ENCODE measurements around the gene GRIN1.

The GRIN1 gene

GRCh38 chr9:137103206-137103999 is 35.6 kb upstream of the GRIN1 start:
- Histone ChIP-seq H2BK15ac (ENCODE audit: low read length) (no peak overlapping the region), H2AFZ (ENCODE audit: low read length) (no peak overlapping the region), H3K14ac (ENCODE audit: low read length) (peak overlapping the region; percentile 71), H4K91ac (ENCODE audit: low read depth, low read length, poor library complexity) (no peak overlapping the region), H2AK5ac (ENCODE audit: low read depth, low read length) (no peak overlapping the region), H3K23ac (ENCODE audit: low read depth, low read length, poor library complexity) (peak overlapping the region; percentile 37), H3K9me3 (replicated peaks in 1 of 2; ENCODE audit: control insufficient read depth in 2 of 2, insufficient read depth in 1 of 2, low read depth in 1 of 2, low read length in 2 of 2) (peaks cover 23 to 29% of the 10 kb centered on the region in 2 donors), H3K27me3 (ENCODE audit: control insufficient read depth in 3 of 3, insufficient read depth in 3 of 3, low read depth in 1 of 3, low read length in 3 of 3) (no peaks in the 10 kb centered on the region), H3K4me3 (ENCODE audit: low read length in 2 of 2) (peak overlapping the region in 1 of 2 donors; percentile 37), H3K4ac (ENCODE audit: low read length) (peak overlapping the region; percentile 23), H3K18ac (ENCODE audit: low read length) (no peak overlapping the region), H2BK5ac (ENCODE audit: low read length) (no peak overlapping the region), H2BK12ac (ENCODE audit: low read length) (no peak overlapping the region), H3K79me1 (ENCODE audit: low read depth, low read length) (peaks cover 5% of the 10 kb centered on the region), H3K36me3 (replicated peaks in 1 of 2; ENCODE audit: control insufficient read depth in 2 of 2, insufficient read depth in 2 of 2, low read length in 2 of 2) (peaks cover 62 to 92% of the 10 kb centered on the region in 2 donors), H3K4me2 (ENCODE audit: insufficient read depth, low read length, poor library complexity, severe bottlenecking) (no peak overlapping the region), H3K27ac (replicated peaks; ENCODE audit: low read length) (no peak overlapping the region), H4K8ac (ENCODE audit: low read depth, low read length) (no peak overlapping the region), H3K4me1 (ENCODE audit: control insufficient read depth in 2 of 2, insufficient read depth in 1 of 2, low read depth in 1 of 2, low read length in 2 of 2) (no peaks in the 10 kb centered on the region), H2BK120ac (ENCODE audit: low read depth, low read length) (no peak overlapping the region), H3K9ac (ENCODE audit: low read depth, low read length, poor library complexity) (peak overlapping the region; percentile 81)
- DNase-seq (ENCODE audit: low spot score), result no peak
- WGBS, 2 donors (ENCODE audit: extremely low coverage in 2 of 2, insufficient read length in 2 of 2, insufficient replicate concordance in 1 of 2), result no CpG with 5 or more reads among the region's 37 CpGs

- no peaks in the 10 kb centered on the region for H3K4me1 ChIP-seq (ENCODE audit: control insufficient read depth in 2 of 2, insufficient read depth in 1 of 2, low read depth in 1 of 2, low read length in 2 of 2)
- no peak overlapping the region for H3K4me2 ChIP-seq (ENCODE audit: insufficient read depth, low read length, poor library complexity, severe bottlenecking)
- H2AFZ ChIP-seq (ENCODE audit: low read length), result no peak overlapping the region
- peaks cover 61 to 83% of the 10 kb centered on the region in 2 donors for H3K36me3 ChIP-seq (replicated peaks in 1 of 2; ENCODE audit: control insufficient read depth in 2 of 2, insufficient read depth in 2 of 2, low read length in 2 of 2)
- peak overlapping the region; percentile 60 for H3K9ac ChIP-seq (ENCODE audit: low read depth, low read length, poor library complexity)
- no CpG with 5 or more reads among the region's 31 CpGs for WGBS, 2 donors (ENCODE audit: extremely low coverage in 2 of 2, insufficient read length in 2 of 2, insufficient replicate concordance in 1 of 2)
- no peak overlapping the region for H2AK5ac ChIP-seq (ENCODE audit: low read depth, low read length)
- no peak overlapping the region for H2BK15ac ChIP-seq (ENCODE audit: low read length)
- H2BK12ac ChIP-seq (ENCODE audit: low read length), result no peak overlapping the region
- peaks cover 19 to 29% of the 10 kb centered on the region in 2 donors for H3K9me3 ChIP-seq (replicated peaks in 1 of 2; ENCODE audit: control insufficient read depth in 2 of 2, insufficient read depth in 1 of 2, low read depth in 1 of 2, low read length in 2 of 2)
- no peak overlapping the region for H3K27ac ChIP-seq (replicated peaks; ENCODE audit: low read length)
- H4K8ac ChIP-seq (ENCODE audit: low read depth, low read length), result no peak overlapping the region
- no peaks in the 10 kb centered on the region for H3K27me3 ChIP-seq (ENCODE audit: control insufficient read depth in 3 of 3, insufficient read depth in 3 of 3, low read depth in 1 of 3, low read length in 3 of 3)
- peak overlapping the region; percentile 31 for H3K23ac ChIP-seq (ENCODE audit: low read depth, low read length, poor library complexity)
- H2BK5ac ChIP-seq (ENCODE audit: low read length), result no peak overlapping the region
- H3K79me1 ChIP-seq (ENCODE audit: low read depth, low read length), result peaks cover 5% of the 10 kb centered on the region
- DNase-seq (ENCODE audit: low spot score), result no peak
- H3K18ac ChIP-seq (ENCODE audit: low read length), result no peak overlapping the region
- H4K91ac ChIP-seq (ENCODE audit: low read depth, low read length, poor library complexity), result no peak overlapping the region
- no peak overlapping the region for H3K4ac ChIP-seq (ENCODE audit: low read length)
- no peak overlapping the region for H3K14ac ChIP-seq (ENCODE audit: low read length)
- no peak overlapping the region for H2BK120ac ChIP-seq (ENCODE audit: low read depth, low read length)
- peak overlapping the region in 1 of 2 donors; percentile 56 for H3K4me3 ChIP-seq (ENCODE audit: low read length in 2 of 2)
Observed at GRCh38 chr9:137105814-137106661, 32.9 kb upstream of the GRIN1 start.

GRCh38 chr9:137106662-137107250 is 32.2 kb upstream of the GRIN1 start:
- Histone ChIP-seq H3K27me3 (ENCODE audit: control insufficient read depth in 3 of 3, insufficient read depth in 3 of 3, low read depth in 1 of 3, low read length in 3 of 3) (no peaks in the 10 kb centered on the region), H3K4ac (ENCODE audit: low read length) (no peak overlapping the region), H3K36me3 (replicated peaks in 1 of 2; ENCODE audit: control insufficient read depth in 2 of 2, insufficient read depth in 2 of 2, low read length in 2 of 2) (peaks cover 53 to 75% of the 10 kb centered on the region in 2 donors), H2BK15ac (ENCODE audit: low read length) (no peak overlapping the region), H3K18ac (ENCODE audit: low read length) (no peak overlapping the region), H2BK5ac (ENCODE audit: low read length) (no peak overlapping the region), H3K79me1 (ENCODE audit: low read depth, low read length) (peaks cover 5% of the 10 kb centered on the region), H3K9me3 (replicated peaks in 1 of 2; ENCODE audit: control insufficient read depth in 2 of 2, insufficient read depth in 1 of 2, low read depth in 1 of 2, low read length in 2 of 2) (peaks cover 15 to 22% of the 10 kb centered on the region in 2 donors), H3K9ac (ENCODE audit: low read depth, low read length, poor library complexity) (peak overlapping the region; percentile 60), H2AFZ (ENCODE audit: low read length) (no peak overlapping the region), H2BK120ac (ENCODE audit: low read depth, low read length) (no peak overlapping the region), H3K27ac (replicated peaks; ENCODE audit: low read length) (no peak overlapping the region), H4K91ac (ENCODE audit: low read depth, low read length, poor library complexity) (no peak overlapping the region), H2BK12ac (ENCODE audit: low read length) (peak overlapping the region; percentile 73), H3K14ac (ENCODE audit: low read length) (no peak overlapping the region), H2AK5ac (ENCODE audit: low read depth, low read length) (no peak overlapping the region), H4K8ac (ENCODE audit: low read depth, low read length) (no peak overlapping the region), H3K4me3 (ENCODE audit: low read length in 2 of 2) (no peak overlapping the region), H3K4me2 (ENCODE audit: insufficient read depth, low read length, poor library complexity, severe bottlenecking) (no peak overlapping the region), H3K23ac (ENCODE audit: low read depth, low read length, poor library complexity) (no peak overlapping the region), H3K4me1 (ENCODE audit: control insufficient read depth in 2 of 2, insufficient read depth in 1 of 2, low read depth in 1 of 2, low read length in 2 of 2) (peaks cover 0 to under 1% of the 10 kb centered on the region in 2 donors)
- DNase-seq (ENCODE audit: low spot score), result no peak
- WGBS, 2 donors (ENCODE audit: extremely low coverage in 2 of 2, insufficient read length in 2 of 2, insufficient replicate concordance in 1 of 2), result no CpG with 5 or more reads among the region's 27 CpGs

Measured in neuronal stem cell (in vitro differentiated cells).